ENCODE measurements around the gene U2AF2.

DNA sequence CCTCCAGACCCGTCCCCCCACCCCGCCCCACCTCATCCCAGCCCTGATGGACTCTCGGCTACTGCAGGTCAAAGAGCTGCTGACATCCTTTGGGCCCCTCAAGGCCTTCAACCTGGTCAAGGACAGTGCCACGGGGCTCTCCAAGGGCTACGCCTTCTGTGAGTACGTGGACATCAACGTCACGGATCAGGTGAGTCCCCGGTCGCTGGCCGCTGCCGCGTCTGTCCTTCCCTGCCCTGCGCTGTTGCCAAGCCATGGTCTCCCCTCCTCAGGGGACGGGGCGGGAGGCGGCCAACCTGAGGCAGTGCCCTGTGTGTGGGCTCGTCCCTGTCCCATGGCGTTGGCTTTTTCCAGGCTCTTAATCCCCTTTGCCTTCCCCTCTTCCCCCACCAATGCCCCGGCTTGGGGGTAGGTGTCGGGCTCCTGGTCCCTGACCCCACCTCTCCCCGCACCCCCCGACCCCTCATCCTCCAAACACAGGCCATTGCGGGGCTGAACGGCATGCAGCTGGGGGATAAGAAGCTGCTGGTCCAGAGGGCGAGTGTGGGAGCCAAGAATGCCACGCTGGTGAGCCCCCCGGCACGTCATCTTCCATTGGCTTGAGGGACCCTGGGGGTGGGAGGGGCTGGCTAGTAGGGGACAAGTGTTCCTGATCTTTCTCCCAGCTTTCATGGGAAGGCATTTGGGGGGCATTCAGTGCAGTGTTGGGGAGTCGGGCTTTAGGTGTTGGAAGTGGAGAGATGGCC is 13.9 kb downstream of the U2AF2 start:
- TF ChIP-seq MAZ (IDR thresholded peaks at IDR 0.05; ENCODE audit: borderline replicate concordance, low read depth, low read length) (no peak), HDAC2 (IDR thresholded peaks at IDR 0.05) (no peak)
- TF ChIP-seq, protein P1, sequence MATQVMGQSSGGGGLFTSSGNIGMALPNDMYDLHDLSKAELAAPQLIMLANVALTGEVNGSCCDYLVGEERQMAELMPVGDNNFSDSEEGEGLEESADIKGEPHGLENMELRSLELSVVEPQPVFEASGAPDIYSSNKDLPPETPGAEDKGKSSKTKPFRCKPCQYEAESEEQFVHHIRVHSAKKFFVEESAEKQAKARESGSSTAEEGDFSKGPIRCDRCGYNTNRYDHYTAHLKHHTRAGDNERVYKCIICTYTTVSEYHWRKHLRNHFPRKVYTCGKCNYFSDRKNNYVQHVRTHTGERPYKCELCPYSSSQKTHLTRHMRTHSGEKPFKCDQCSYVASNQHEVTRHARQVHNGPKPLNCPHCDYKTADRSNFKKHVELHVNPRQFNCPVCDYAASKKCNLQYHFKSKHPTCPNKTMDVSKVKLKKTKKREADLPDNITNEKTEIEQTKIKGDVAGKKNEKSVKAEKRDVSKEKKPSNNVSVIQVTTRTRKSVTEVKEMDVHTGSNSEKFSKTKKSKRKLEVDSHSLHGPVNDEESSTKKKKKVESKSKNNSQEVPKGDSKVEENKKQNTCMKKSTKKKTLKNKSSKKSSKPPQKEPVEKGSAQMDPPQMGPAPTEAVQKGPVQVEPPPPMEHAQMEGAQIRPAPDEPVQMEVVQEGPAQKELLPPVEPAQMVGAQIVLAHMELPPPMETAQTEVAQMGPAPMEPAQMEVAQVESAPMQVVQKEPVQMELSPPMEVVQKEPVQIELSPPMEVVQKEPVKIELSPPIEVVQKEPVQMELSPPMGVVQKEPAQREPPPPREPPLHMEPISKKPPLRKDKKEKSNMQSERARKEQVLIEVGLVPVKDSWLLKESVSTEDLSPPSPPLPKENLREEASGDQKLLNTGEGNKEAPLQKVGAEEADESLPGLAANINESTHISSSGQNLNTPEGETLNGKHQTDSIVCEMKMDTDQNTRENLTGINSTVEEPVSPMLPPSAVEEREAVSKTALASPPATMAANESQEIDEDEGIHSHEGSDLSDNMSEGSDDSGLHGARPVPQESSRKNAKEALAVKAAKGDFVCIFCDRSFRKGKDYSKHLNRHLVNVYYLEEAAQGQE (IDR thresholded peaks at IDR 0.05): no peak
- TF ChIP-seq, protein P2, sequence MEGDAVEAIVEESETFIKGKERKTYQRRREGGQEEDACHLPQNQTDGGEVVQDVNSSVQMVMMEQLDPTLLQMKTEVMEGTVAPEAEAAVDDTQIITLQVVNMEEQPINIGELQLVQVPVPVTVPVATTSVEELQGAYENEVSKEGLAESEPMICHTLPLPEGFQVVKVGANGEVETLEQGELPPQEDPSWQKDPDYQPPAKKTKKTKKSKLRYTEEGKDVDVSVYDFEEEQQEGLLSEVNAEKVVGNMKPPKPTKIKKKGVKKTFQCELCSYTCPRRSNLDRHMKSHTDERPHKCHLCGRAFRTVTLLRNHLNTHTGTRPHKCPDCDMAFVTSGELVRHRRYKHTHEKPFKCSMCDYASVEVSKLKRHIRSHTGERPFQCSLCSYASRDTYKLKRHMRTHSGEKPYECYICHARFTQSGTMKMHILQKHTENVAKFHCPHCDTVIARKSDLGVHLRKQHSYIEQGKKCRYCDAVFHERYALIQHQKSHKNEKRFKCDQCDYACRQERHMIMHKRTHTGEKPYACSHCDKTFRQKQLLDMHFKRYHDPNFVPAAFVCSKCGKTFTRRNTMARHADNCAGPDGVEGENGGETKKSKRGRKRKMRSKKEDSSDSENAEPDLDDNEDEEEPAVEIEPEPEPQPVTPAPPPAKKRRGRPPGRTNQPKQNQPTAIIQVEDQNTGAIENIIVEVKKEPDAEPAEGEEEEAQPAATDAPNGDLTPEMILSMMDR (IDR thresholded peaks at IDR 0.05): no peak
